ENCODE results near the gene CEACAM19. TPM values are rescaled to one million over a fixed set of nuclear protein-coding genes. Genes with fewer than 3 reads are reported as not detected.
"Not testable (repeated sequence)": the region's sequence is repeated elsewhere in the genome, so short reads cannot be mapped to it uniquely, and the experiment has no call there.

CEACAM19 gene
- total and polyA plus RNA-seq, 10 of the 15 experiments (the other 5 are each of a cell fraction or from before 2014, with no cell fraction given) = 0.13 to 0.31 (median 0.17) TPM; not detected in 4

- TF ChIP-seq CUX1 (IDR thresholded peaks at IDR 0.05; ENCODE audit: insufficient replicate concordance, low read depth, low read length) (no peak), ATF7 (IDR thresholded peaks at IDR 0.05; ENCODE audit: low read depth) (no peak), GATAD2B (conservative IDR thresholded peaks at IDR 0.05; ENCODE audit: low read depth) (no peak), NR2C1 (IDR thresholded peaks at IDR 0.05) (no peak), MAX (IDR thresholded peaks at IDR 0.05; ENCODE audit: low read depth, low read length) (no peak), ZNF207 (IDR thresholded peaks at IDR 0.05; ENCODE audit: borderline replicate concordance) (no peak), TCF3 (IDR thresholded peaks at IDR 0.05; ENCODE audit: borderline replicate concordance, insufficient read depth, low read depth, low read length) (no peak), ZNF622 (IDR thresholded peaks at IDR 0.05) (no peak), MXI1 (IDR thresholded peaks at IDR 0.05; ENCODE audit: low read depth, low read length) (no peak)
- TF ChIP-seq, protein P1, sequence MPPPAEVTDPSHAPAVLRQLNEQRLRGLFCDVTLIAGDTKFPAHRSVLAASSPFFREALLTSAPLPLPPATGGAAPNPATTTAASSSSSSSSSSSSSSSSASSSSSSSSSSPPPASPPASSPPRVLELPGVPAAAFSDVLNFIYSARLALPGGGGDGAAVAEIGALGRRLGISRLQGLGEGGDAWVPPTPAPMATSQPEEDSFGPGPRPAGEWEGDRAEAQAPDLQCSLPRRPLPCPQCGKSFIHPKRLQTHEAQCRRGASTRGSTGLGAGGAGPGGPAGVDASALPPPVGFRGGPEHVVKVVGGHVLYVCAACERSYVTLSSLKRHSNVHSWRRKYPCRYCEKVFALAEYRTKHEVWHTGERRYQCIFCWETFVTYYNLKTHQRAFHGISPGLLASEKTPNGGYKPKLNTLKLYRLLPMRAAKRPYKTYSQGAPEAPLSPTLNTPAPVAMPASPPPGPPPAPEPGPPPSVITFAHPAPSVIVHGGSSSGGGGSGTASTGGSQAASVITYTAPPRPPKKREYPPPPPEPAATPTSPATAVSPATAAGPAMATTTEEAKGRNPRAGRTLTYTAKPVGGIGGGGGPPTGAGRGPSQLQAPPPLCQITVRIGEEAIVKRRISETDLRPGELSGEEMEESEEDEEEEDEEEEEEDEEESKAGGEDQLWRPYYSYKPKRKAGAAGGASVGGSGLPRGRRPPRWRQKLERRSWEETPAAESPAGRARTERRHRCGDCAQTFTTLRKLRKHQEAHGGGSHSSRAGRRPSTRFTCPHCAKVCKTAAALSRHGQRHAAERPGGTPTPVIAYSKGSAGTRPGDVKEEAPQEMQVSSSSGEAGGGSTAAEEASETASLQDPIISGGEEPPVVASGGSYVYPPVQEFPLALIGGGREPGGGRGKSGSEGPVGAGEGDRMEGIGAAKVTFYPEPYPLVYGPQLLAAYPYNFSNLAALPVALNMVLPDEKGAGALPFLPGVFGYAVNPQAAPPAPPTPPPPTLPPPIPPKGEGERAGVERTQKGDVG (CRISPR knock-in tag; IDR thresholded peaks at IDR 0.05) = no peak
- TF ChIP-seq, protein P2, sequence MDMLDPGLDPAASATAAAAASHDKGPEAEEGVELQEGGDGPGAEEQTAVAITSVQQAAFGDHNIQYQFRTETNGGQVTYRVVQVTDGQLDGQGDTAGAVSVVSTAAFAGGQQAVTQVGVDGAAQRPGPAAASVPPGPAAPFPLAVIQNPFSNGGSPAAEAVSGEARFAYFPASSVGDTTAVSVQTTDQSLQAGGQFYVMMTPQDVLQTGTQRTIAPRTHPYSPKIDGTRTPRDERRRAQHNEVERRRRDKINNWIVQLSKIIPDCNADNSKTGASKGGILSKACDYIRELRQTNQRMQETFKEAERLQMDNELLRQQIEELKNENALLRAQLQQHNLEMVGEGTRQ (IDR thresholded peaks at IDR 0.05; ENCODE audit: borderline replicate concordance, low read depth, low read length) = no peak
These were observed 42.5 kb upstream of the CEACAM19 start (continued) for GRCh38 chr19:44628793-44629192.

- BruUV-seq (replicated peaks); SMC1A ChIA-PET (ENCODE audit: uncharacterized antibody, unreplicated experiment): not testable (repeated sequence)
These were observed 39.7 kb upstream of the CEACAM19 start for GRCh38 chr19:44631611-44632010.

More at GRCh38 chr19:44631611-44632010, 39.7 kb upstream of the CEACAM19 start:
- H3K9me3 ChIP-seq (replicated peaks; ENCODE audit: control insufficient read depth, insufficient read depth, low read length); DNase-seq (ENCODE audit: low read depth, low spot score); H3K27ac ChIP-seq (ENCODE audit: control insufficient read depth, insufficient read depth); FAIRE-seq; in situ Hi-C loops (cut with MboI); H4K20me1 ChIP-seq (ENCODE audit: control insufficient read depth, insufficient read depth); intact Hi-C loops (cut with micrococcal nuclease; ENCODE audit: unreplicated experiment); POLR2A ChIA-PET; H2AFZ ChIP-seq (ENCODE audit: control insufficient read depth, low read depth, low read length); ATAC-seq; H3K79me2 ChIP-seq (ENCODE audit: control insufficient read depth, insufficient read depth, low read length); H3K4me2 ChIP-seq (ENCODE audit: control insufficient read depth, insufficient read depth); H3K4me1 ChIP-seq (ENCODE audit: control insufficient read depth, insufficient read depth, low read length); H3K4me3 ChIP-seq; H3K27me3 ChIP-seq (replicated peaks in 1 of 2; ENCODE audit: control insufficient read depth in 2 of 2, insufficient read depth in 2 of 2, low read length in 1 of 2); H3K9ac ChIP-seq (ENCODE audit: control insufficient read depth, insufficient read depth, low read length); H3K36me3 ChIP-seq (ENCODE audit: control insufficient read depth in 2 of 2, insufficient read depth in 2 of 2, low read length in 1 of 2); RAD21 ChIA-PET (ENCODE audit: unreplicated experiment): not testable (repeated sequence)
- WGBS (ENCODE audit: insufficient coverage, insufficient replicate concordance, low lambda C conversion rate, missing lambda C conversion rate) = 13% methylated on average over 8 of the region's 8 CpGs
- CTCF ChIA-PET = interaction anchor here (0.7 kb wide), 1 partner anchor 217 kb away, joined by 3 read pairs; no protein-coding TSS in a partner anchor
